ENCODE measurements around the gene SEC11A. TPM values are rescaled to one million over a fixed set of nuclear protein-coding genes. Genes with fewer than 3 reads are reported as not detected.
"Not testable (repeated sequence)": the region's sequence is repeated elsewhere in the genome, so short reads cannot be mapped to it uniquely, and the experiment has no call there.

SEC11A gene
- total RNA-seq, 1 donor = 117 TPM

DNA sequence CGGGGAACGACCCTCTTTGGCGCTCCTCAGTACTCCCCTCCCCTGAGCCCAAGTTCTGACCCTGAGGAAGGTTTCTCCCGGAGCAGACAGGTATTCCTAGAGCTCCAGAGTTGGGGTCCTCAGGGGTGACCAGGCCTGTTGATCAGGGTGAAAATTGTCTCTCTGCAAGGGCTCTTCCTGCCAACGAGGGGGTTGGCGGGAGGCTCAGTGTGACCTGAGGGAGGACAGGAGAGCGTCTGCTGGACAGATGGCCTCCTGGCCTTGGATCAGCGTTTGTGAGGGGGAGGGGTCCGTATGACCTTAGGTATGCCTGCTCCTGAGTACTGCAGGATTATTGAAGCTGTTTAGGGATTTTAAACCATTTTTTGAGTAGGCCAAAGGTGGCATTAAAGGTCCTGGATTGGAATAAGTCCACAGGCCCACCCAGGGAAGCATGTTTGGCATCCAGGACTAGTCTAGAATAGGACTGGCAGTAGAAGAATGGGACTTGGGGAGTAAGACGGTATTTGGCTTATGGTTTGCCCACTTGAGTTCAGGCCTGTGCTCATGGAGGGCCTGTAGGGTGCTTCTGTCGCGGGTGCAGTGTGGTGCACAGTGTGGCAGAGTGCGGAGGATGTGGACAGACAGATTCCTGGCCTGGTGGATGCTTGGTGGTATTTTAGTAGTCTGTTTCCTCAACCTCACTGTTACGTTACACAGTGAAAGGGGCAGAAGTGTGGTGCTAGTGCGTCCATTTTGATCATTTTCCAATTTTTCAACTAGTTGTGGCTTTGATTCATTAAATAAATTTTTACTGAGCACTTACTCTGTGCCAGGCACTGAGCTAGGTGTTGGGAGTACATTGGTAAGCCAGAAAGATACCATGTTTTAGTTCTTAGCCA lies 33.4 kb upstream of the SEC11A start:
- peak overlapping the region; percentile 86 for H3K4me3 ChIP-seq (ENCODE audit: low read length)
- H3K4me1 ChIP-seq (ENCODE audit: insufficient read depth, low read length) = peaks cover 70% of the 10 kb centered on the region
- no peaks in the 10 kb centered on the region for H3K9me3 ChIP-seq (ENCODE audit: low read depth, low read length)
- no peaks in the 10 kb centered on the region for H3K27me3 ChIP-seq (ENCODE audit: insufficient read depth, low read length)

GRCh38 chr15:84748274-84749110 lies 32.6 kb upstream of the SEC11A start, which contains the start of gene ZNF592:
ZNF592 (plus strand) TSS chr15:84748592; CDS start chr15:84782676, 34,084 bp downstream.
- peaks cover 66% of the 10 kb centered on the region for H3K4me1 ChIP-seq (ENCODE audit: insufficient read depth, low read length)
- H3K4me3 ChIP-seq (ENCODE audit: low read length) = peak within 1 kb of the TSS; percentile 86
- no peaks in the 10 kb centered on the region for H3K27me3 ChIP-seq (ENCODE audit: insufficient read depth, low read length)
- H3K9me3 ChIP-seq (ENCODE audit: low read depth, low read length) = no peaks in the 10 kb centered on the region

- Histone ChIP-seq H3K27me3 (ENCODE audit: insufficient read depth, low read length) (no peaks in the 10 kb centered on the region), H3K9me3 (ENCODE audit: low read depth, low read length) (no peaks in the 10 kb centered on the region), H3K4me1 (ENCODE audit: insufficient read depth, low read length) (peaks cover 63% of the 10 kb centered on the region), H3K4me3 (ENCODE audit: low read length) (peak overlapping the region; percentile 54)
These were observed 31.7 kb upstream of the SEC11A start for GRCh38 chr15:84747416-84748273.

- Histone ChIP-seq H3K27me3 (ENCODE audit: insufficient read depth, low read length) (no peaks in the 10 kb centered on the region), H3K4me3 (ENCODE audit: low read length) (no peak overlapping the region), H3K9me3 (ENCODE audit: low read depth, low read length) (no peaks in the 10 kb centered on the region), H3K4me1 (ENCODE audit: insufficient read depth, low read length) (peaks cover 29% of the 10 kb centered on the region)
These were observed 25.2 kb upstream of the SEC11A start for GRCh38 chr15:84741121-84741520.

- Histone ChIP-seq H3K4me3 (ENCODE audit: low read length) (no peak overlapping the region), H3K27me3 (ENCODE audit: insufficient read depth, low read length) (no peaks in the 10 kb centered on the region), H3K9me3 (ENCODE audit: low read depth, low read length) (no peaks in the 10 kb centered on the region), H3K4me1 (ENCODE audit: insufficient read depth, low read length) (peaks cover 31% of the 10 kb centered on the region)
These were observed 24.8 kb upstream of the SEC11A start for GRCh38 chr15:84740691-84741090.

DNA sequence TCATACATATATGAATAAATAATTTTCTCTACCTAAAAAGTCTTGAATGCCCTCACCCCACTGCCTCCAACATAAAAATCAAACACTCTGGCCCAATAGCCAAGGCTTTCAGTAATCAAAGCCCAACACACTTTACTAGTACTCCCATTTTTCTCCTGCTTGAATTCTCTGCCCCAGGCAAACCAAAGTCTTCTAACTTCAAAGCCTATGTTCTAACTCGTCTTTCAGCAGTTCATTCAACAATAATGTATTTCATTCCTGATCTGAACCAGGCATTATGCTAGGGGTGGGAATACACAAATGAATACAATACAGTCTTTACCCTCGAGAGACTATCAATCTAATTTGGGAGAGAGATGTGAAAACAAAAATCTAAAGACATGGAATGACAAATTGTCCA lies 21.1 kb upstream of the SEC11A start:
- Histone ChIP-seq H3K4me3 (ENCODE audit: low read length) (no peak overlapping the region), H3K9me3 (ENCODE audit: low read depth, low read length) (no peaks in the 10 kb centered on the region), H3K27me3 (ENCODE audit: insufficient read depth, low read length) (no peaks in the 10 kb centered on the region), H3K4me1 (ENCODE audit: insufficient read depth, low read length) (peaks cover 58% of the 10 kb centered on the region)

GRCh38 chr15:84736375-84736774 lies 20.4 kb upstream of the SEC11A start:
- Histone ChIP-seq H3K4me1 (ENCODE audit: insufficient read depth, low read length) (peaks cover 64% of the 10 kb centered on the region), H3K27me3 (ENCODE audit: insufficient read depth, low read length) (no peaks in the 10 kb centered on the region), H3K9me3 (ENCODE audit: low read depth, low read length) (no peaks in the 10 kb centered on the region), H3K4me3 (ENCODE audit: low read length) (no peak overlapping the region)

GRCh38 chr15:84735480-84736061 lies 19.6 kb upstream of the SEC11A start:
- H3K27me3 ChIP-seq (ENCODE audit: insufficient read depth, low read length); H3K9me3 ChIP-seq (ENCODE audit: low read depth, low read length): not testable (repeated sequence)
- H3K4me3 ChIP-seq (ENCODE audit: low read length) = peak overlapping the region; percentile 9
- peaks cover 70% of the 10 kb centered on the region for H3K4me1 ChIP-seq (ENCODE audit: insufficient read depth, low read length)

- Histone ChIP-seq H3K9me3 (ENCODE audit: low read depth, low read length) (no peaks in the 10 kb centered on the region), H3K4me3 (ENCODE audit: low read length) (peak overlapping the region; percentile 9), H3K27me3 (ENCODE audit: insufficient read depth, low read length) (no peaks in the 10 kb centered on the region), H3K4me1 (ENCODE audit: insufficient read depth, low read length) (peaks cover 70% of the 10 kb centered on the region)
These were observed 19.0 kb upstream of the SEC11A start for GRCh38 chr15:84734794-84735479.

- Histone ChIP-seq H3K9me3 (ENCODE audit: low read depth, low read length) (no peaks in the 10 kb centered on the region), H3K4me3 (ENCODE audit: low read length) (no peak overlapping the region), H3K4me1 (ENCODE audit: insufficient read depth, low read length) (peaks cover 79% of the 10 kb centered on the region), H3K27me3 (ENCODE audit: insufficient read depth, low read length) (no peaks in the 10 kb centered on the region)
These were observed 15.8 kb upstream of the SEC11A start for GRCh38 chr15:84731774-84732173.

- no peak overlapping the region for H3K4me3 ChIP-seq (ENCODE audit: low read length)
- peaks cover 79% of the 10 kb centered on the region for H3K4me1 ChIP-seq (ENCODE audit: insufficient read depth, low read length)
- H3K27me3 ChIP-seq (ENCODE audit: insufficient read depth, low read length) = no peaks in the 10 kb centered on the region
- H3K9me3 ChIP-seq (ENCODE audit: low read depth, low read length) = no peaks in the 10 kb centered on the region
These were observed 11.5 kb upstream of the SEC11A start for GRCh38 chr15:84727429-84727828.

DNA sequence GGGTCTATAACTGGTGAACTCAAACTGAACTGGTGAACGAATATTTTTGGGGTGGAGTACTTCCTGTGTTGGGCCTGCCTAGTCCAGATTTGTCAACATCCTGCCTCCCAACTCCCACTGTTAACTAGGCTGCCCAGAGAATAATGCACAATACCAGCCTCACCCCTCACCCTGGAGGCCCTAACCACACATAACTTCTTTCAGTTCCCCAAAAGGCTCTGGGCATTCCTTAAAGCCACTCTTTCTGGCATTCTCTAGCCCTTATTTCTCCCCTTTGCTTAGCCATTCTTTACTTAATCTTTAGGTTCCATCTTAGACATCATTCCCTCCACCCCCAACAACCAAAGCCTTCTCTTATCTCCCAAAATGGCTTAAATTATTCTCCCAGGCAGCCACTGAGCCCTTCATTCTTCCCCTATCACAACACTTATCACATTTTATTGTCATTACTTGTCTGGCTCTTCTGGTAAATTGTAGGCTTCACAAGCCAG lies 9.1 kb upstream of the SEC11A start:
- no peaks in the 10 kb centered on the region for H3K27me3 ChIP-seq (ENCODE audit: insufficient read depth, low read length)
- peaks cover 86% of the 10 kb centered on the region for H3K4me1 ChIP-seq (ENCODE audit: insufficient read depth, low read length)
- no peak overlapping the region for H3K4me3 ChIP-seq (ENCODE audit: low read length)
- H3K9me3 ChIP-seq (ENCODE audit: low read depth, low read length) = no peaks in the 10 kb centered on the region

- H3K4me1 ChIP-seq (ENCODE audit: insufficient read depth, low read length) = peaks cover 86% of the 10 kb centered on the region
- H3K4me3 ChIP-seq (ENCODE audit: low read length) = no peak overlapping the region
- H3K9me3 ChIP-seq (ENCODE audit: low read depth, low read length) = no peaks in the 10 kb centered on the region
- H3K27me3 ChIP-seq (ENCODE audit: insufficient read depth, low read length) = no peaks in the 10 kb centered on the region
These were observed 6.7 kb upstream of the SEC11A start for GRCh38 chr15:84722628-84723027.

GRCh38 chr15:84721371-84721770 lies 5.4 kb upstream of the SEC11A start:
- no peaks in the 10 kb centered on the region for H3K27me3 ChIP-seq (ENCODE audit: insufficient read depth, low read length)
- no peak overlapping the region for H3K4me3 ChIP-seq (ENCODE audit: low read length)
- no peaks in the 10 kb centered on the region for H3K9me3 ChIP-seq (ENCODE audit: low read depth, low read length)
- peaks cover 82% of the 10 kb centered on the region for H3K4me1 ChIP-seq (ENCODE audit: insufficient read depth, low read length)
